ENCODE results near the gene LCLAT1.

Gene LCLAT1

GRCh38 chr2:30692829-30693275 lies 245.8 kb downstream of the LCLAT1 start:
- DNase-seq (ENCODE audit: low read depth in 2 of 2), result no peak
